ENCODE data around the gene PNMA1. TPM values are rescaled to one million over a fixed set of nuclear protein-coding genes. Genes with fewer than 3 reads are reported as not detected.
"Not testable (repeated sequence)": the region's sequence is repeated elsewhere in the genome, so short reads cannot be mapped to it uniquely, and the experiment has no call there.

Gene PNMA1
- polyA plus RNA-seq, 2 donors, result 12.7 to 13.2 TPM

- H3K4me1 ChIP-seq (ENCODE audit: control insufficient read depth in 2 of 2, insufficient read depth in 2 of 2, low read length in 1 of 2), result peaks cover 0 to 2% of the 10 kb centered on the region in 2 donors
- H3K27ac ChIP-seq (ENCODE audit: low read depth in 2 of 2, low read length in 1 of 2), result no peak overlapping the region
- no peaks in the 10 kb centered on the region for H3K27me3 ChIP-seq (ENCODE audit: control insufficient read depth in 1 of 2, insufficient read depth in 2 of 2, low read length in 2 of 2)
- H3K9me3 ChIP-seq (ENCODE audit: control insufficient read depth in 2 of 2, insufficient read depth in 1 of 2, low read depth in 1 of 2, low read length in 1 of 2), result no peaks in the 10 kb centered on the region
- 94 to 97% methylated on average over 8 of the region's 8 CpGs for WGBS, 2 donors
- H3K4me3 ChIP-seq (ENCODE audit: low read depth in 1 of 2, low read length in 2 of 2), result no peak overlapping the region
- peaks cover 0 to 3% of the 10 kb centered on the region in 2 donors for H3K36me3 ChIP-seq (ENCODE audit: control insufficient read depth in 2 of 2, insufficient read depth in 2 of 2, low read length in 1 of 2)
Observed at GRCh38 chr14:73709904-73710469, 4.2 kb downstream of the PNMA1 start.

DNA sequence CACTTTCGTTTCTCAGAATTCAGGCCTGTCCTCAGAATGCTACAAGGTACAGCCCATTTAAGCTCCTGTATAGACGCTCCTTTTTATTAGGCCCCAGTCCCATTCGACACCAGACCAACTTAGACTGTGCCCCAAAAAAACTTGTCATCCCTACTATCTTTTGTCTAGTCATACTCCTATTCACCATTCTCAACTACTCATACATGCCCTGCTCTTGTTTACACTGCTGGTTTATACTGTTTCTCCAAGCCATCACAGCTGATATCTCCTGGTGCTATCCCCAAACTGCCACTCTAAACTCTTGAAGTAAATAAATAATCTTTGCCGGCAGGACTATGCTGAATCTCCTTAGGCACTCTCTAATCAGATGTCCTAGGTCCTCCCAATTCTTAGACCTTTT, 6.1 kb downstream of the PNMA1 start:
- H3K27me3 ChIP-seq (ENCODE audit: control insufficient read depth in 1 of 2, insufficient read depth in 2 of 2, low read length in 2 of 2); H3K36me3 ChIP-seq (ENCODE audit: control insufficient read depth in 2 of 2, insufficient read depth in 2 of 2, low read length in 1 of 2); H3K4me1 ChIP-seq (ENCODE audit: control insufficient read depth in 2 of 2, insufficient read depth in 2 of 2, low read length in 1 of 2); H3K27ac ChIP-seq (ENCODE audit: low read depth in 2 of 2, low read length in 1 of 2); H3K4me3 ChIP-seq (ENCODE audit: low read depth in 1 of 2, low read length in 2 of 2); H3K9me3 ChIP-seq (ENCODE audit: control insufficient read depth in 2 of 2, insufficient read depth in 1 of 2, low read depth in 1 of 2, low read length in 1 of 2): not testable (repeated sequence)
- WGBS, 2 donors, result 82 to 90% methylated on average over 4 of the region's 4 CpGs

DNA sequence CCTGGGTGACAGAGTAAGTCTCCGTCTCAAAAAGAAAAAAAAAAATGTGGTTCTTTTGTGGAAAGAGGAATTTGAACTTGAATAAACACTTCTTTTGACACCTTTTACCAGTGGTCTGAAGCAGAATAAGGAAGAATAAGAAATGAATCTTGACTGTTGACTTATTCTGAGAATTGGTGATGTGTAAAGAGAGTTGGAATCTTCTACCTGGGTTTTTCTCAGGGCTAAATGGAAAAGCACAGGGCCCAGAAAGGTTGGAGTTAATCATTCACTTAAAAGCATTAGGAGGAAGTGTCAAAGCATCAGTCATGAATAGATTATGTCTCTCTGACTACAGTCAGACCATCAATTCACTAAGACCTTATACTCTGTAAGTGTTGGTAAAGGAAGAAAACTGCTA, 13.9 kb downstream of the PNMA1 start:
- Histone ChIP-seq H3K27me3 (ENCODE audit: control insufficient read depth in 1 of 2, insufficient read depth in 2 of 2, low read length in 2 of 2) (no peaks in the 10 kb centered on the region), H3K9me3 (ENCODE audit: control insufficient read depth in 2 of 2, insufficient read depth in 1 of 2, low read depth in 1 of 2, low read length in 1 of 2) (no peaks in the 10 kb centered on the region), H3K4me3 (ENCODE audit: low read depth in 1 of 2, low read length in 2 of 2) (no peak overlapping the region), H3K27ac (ENCODE audit: low read depth in 2 of 2, low read length in 1 of 2) (no peak overlapping the region), H3K4me1 (ENCODE audit: control insufficient read depth in 2 of 2, insufficient read depth in 2 of 2, low read length in 1 of 2) (no peaks in the 10 kb centered on the region), H3K36me3 (ENCODE audit: control insufficient read depth in 2 of 2, insufficient read depth in 2 of 2, low read length in 1 of 2) (no peaks in the 10 kb centered on the region)
- WGBS, 2 donors, result 46 to 75% methylated on average over 1 of the region's 1 CpG

DNA sequence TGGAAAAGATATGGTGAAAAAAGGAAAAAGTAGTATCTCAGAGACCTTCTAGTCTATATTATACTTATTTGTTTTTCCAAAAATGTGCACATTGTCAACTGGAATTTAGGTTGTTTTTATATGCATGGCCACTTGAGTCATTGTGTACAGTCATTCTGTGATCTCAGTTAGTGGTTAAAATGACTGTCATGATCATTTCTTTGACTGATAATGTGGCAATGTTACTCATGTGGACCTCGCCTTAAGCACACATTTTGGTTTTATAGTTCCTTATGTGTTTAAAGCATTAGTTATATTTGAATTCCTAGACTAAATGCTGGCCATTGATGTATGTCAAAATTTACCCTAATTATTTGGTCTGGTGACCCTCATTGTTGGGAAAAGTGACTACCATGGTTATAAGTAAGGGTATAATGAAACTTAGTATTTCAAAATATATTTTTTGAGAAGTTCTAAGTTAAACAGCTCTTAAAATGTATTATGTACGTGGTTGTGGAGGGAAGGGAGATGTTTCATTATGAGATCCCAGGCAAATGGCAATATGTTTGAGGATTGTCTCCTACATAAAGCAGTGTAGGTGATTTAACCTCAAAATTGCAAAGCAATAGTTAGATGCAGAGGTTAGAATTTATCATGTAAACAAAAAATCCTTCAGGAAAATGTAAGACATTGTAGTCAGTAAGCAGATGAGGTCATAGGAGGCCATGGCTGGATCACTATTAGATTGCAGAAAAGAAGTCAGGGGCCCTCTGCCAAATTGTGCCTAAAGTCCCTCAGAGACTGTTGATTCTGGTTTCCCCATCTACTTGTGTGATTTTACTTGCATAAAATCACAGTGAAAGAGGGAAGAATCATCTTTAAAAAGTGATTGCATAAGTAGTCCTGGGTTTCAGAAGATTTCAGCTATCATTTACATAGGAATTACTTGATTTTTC, 17.5 kb downstream of the PNMA1 start:
- no peaks in the 10 kb centered on the region for H3K9me3 ChIP-seq (ENCODE audit: control insufficient read depth in 2 of 2, insufficient read depth in 1 of 2, low read depth in 1 of 2, low read length in 1 of 2)
- no peak overlapping the region for H3K27ac ChIP-seq (ENCODE audit: low read depth in 2 of 2, low read length in 1 of 2)
- H3K4me1 ChIP-seq (ENCODE audit: control insufficient read depth in 2 of 2, insufficient read depth in 2 of 2, low read length in 1 of 2), result no peaks in the 10 kb centered on the region
- no peak overlapping the region for H3K4me3 ChIP-seq (ENCODE audit: low read depth in 1 of 2, low read length in 2 of 2)
- H3K36me3 ChIP-seq (ENCODE audit: control insufficient read depth in 2 of 2, insufficient read depth in 2 of 2, low read length in 1 of 2), result no peaks in the 10 kb centered on the region
- no peaks in the 10 kb centered on the region for H3K27me3 ChIP-seq (ENCODE audit: control insufficient read depth in 1 of 2, insufficient read depth in 2 of 2, low read length in 2 of 2)
- WGBS, 2 donors, result 76 to 81% methylated on average over 2 of the region's 2 CpGs

DNA sequence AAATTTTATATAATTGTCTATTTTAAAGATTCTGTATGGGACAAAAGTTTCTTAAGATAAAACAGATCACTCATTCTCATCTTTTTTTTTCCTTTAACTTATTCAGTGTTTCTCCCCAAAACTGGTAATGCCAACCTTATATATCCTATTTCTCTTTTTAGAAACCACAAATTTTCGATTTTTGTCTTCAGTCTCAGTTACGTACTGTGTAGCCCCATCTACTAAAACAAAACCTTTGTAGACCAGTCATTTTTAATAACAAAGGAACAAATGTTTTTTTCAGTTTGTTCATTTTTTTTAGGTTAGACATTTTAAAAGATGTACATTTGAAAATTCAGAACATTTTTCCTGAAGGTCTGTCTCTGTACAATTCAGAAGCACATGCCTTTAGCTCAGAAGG, 18.2 kb downstream of the PNMA1 start:
- 84 to 87% methylated on average over 2 of the region's 2 CpGs for WGBS, 2 donors
- no peak overlapping the region for H3K4me3 ChIP-seq (ENCODE audit: low read depth in 1 of 2, low read length in 2 of 2)
- H3K36me3 ChIP-seq (ENCODE audit: control insufficient read depth in 2 of 2, insufficient read depth in 2 of 2, low read length in 1 of 2), result no peaks in the 10 kb centered on the region
- H3K9me3 ChIP-seq (ENCODE audit: control insufficient read depth in 2 of 2, insufficient read depth in 1 of 2, low read depth in 1 of 2, low read length in 1 of 2), result no peaks in the 10 kb centered on the region
- H3K27ac ChIP-seq (ENCODE audit: low read depth in 2 of 2, low read length in 1 of 2), result no peak overlapping the region
- no peaks in the 10 kb centered on the region for H3K4me1 ChIP-seq (ENCODE audit: control insufficient read depth in 2 of 2, insufficient read depth in 2 of 2, low read length in 1 of 2)
- H3K27me3 ChIP-seq (ENCODE audit: control insufficient read depth in 1 of 2, insufficient read depth in 2 of 2, low read length in 2 of 2), result no peaks in the 10 kb centered on the region

DNA sequence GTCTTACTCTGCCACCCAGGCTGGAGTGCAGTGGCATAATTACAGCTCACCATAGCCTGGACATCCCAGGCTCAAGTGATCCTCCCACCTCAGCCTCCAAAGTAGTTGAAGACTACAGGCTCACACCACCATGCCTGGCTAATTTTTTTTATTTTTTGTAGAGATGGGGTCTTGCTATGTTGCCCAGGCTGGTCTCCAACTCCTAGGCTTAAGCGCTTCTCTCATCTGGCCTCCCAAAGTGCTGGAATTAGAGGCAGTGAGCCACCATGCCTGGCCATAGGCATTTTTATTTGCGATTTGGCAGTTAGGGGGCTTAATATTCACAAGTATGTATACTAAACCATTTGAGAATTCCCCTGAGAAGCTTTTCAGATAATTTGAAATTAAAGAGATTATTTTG, 19.1 kb downstream of the PNMA1 start:
- H3K27ac ChIP-seq (ENCODE audit: low read depth in 2 of 2, low read length in 1 of 2), result no peak overlapping the region
- H3K9me3 ChIP-seq (ENCODE audit: control insufficient read depth in 2 of 2, insufficient read depth in 1 of 2, low read depth in 1 of 2, low read length in 1 of 2), result no peaks in the 10 kb centered on the region
- H3K36me3 ChIP-seq (ENCODE audit: control insufficient read depth in 2 of 2, insufficient read depth in 2 of 2, low read length in 1 of 2), result no peaks in the 10 kb centered on the region
- no peaks in the 10 kb centered on the region for H3K4me1 ChIP-seq (ENCODE audit: control insufficient read depth in 2 of 2, insufficient read depth in 2 of 2, low read length in 1 of 2)
- no peaks in the 10 kb centered on the region for H3K27me3 ChIP-seq (ENCODE audit: control insufficient read depth in 1 of 2, insufficient read depth in 2 of 2, low read length in 2 of 2)
- H3K4me3 ChIP-seq (ENCODE audit: low read depth in 1 of 2, low read length in 2 of 2), result no peak overlapping the region
- WGBS, 2 donors, result 92 to 99% methylated on average over 2 of the region's 2 CpGs

DNA sequence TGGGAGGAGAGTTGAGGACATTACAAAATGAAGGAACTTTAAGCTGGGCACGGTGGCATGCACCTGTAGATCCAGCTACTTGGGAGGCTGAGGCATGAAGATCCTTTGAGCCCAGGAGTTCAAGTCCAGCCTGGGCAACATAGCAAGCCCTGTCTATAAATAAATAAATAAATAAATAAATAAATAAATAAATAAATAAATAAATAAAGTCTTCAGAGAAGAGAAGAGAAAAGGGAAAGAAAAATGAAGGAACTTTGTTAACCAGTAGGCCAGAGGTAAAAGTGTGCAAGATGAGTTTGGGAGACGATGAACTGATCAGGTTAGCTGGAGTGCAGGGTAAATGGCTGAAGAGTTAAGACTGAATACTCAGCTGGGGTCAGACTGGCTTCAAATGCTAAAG, 20.1 kb downstream of the PNMA1 start:
- Histone ChIP-seq H3K9me3 (ENCODE audit: control insufficient read depth in 2 of 2, insufficient read depth in 1 of 2, low read depth in 1 of 2, low read length in 1 of 2) (no peaks in the 10 kb centered on the region), H3K4me1 (ENCODE audit: control insufficient read depth in 2 of 2, insufficient read depth in 2 of 2, low read length in 1 of 2) (no peaks in the 10 kb centered on the region), H3K27me3 (ENCODE audit: control insufficient read depth in 1 of 2, insufficient read depth in 2 of 2, low read length in 2 of 2) (no peaks in the 10 kb centered on the region), H3K36me3 (ENCODE audit: control insufficient read depth in 2 of 2, insufficient read depth in 2 of 2, low read length in 1 of 2) (no peaks in the 10 kb centered on the region), H3K4me3 (ENCODE audit: low read depth in 1 of 2, low read length in 2 of 2) (no peak overlapping the region), H3K27ac (ENCODE audit: low read depth in 2 of 2, low read length in 1 of 2) (no peak overlapping the region)
- WGBS, 2 donors, result 97 to 100% methylated on average over 2 of the region's 2 CpGs

DNA sequence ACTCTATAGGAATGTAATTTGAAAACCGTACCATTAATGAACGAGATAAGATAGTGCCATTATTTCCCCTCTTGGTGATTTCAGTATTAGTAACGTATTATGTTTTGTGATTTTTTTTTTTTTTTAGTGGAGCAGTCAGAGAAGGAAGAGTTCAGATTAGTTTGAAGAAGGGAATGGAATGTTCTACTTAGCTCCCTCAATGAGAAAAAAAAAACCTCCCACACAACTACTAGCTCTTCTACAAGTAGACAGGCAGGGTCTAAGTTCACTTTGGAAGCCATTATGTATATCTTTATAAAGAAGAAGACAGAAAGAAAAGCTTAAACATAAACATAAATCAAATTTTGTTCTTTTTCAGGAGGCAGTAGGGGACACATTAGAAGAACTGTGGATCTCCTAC, 27.3 kb downstream of the PNMA1 start:
- Histone ChIP-seq H3K4me1 (ENCODE audit: control insufficient read depth in 2 of 2, insufficient read depth in 2 of 2, low read length in 1 of 2) (no peaks in the 10 kb centered on the region), H3K27me3 (ENCODE audit: control insufficient read depth in 1 of 2, insufficient read depth in 2 of 2, low read length in 2 of 2) (no peaks in the 10 kb centered on the region), H3K9me3 (ENCODE audit: control insufficient read depth in 2 of 2, insufficient read depth in 1 of 2, low read depth in 1 of 2, low read length in 1 of 2) (no peaks in the 10 kb centered on the region), H3K36me3 (ENCODE audit: control insufficient read depth in 2 of 2, insufficient read depth in 2 of 2, low read length in 1 of 2) (no peaks in the 10 kb centered on the region), H3K4me3 (ENCODE audit: low read depth in 1 of 2, low read length in 2 of 2) (no peak overlapping the region), H3K27ac (ENCODE audit: low read depth in 2 of 2, low read length in 1 of 2) (no peak overlapping the region)
- 87 to 88% methylated on average over 3 of the region's 3 CpGs for whole genome bisulfite sequencing, 2 donors

DNA sequence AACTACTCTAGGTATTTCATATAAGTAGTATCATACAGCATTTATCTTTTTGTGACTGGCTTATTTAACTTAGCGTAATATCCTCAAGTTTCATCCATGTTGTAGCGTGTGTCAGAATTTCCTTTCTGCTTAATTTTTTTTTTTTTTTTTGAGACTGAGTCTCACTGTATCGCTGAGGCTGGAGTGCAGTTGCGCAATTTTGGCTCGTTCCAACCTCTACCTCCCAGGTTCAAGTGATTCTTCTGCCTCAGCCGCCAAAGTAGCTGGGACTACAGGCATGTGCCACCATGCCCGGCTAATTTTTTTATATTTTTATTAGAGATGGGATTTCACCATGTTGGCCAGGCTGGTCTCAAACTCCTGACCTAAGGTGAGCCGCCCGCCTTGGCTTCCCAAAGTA, 28.9 kb downstream of the PNMA1 start:
- no peaks in the 10 kb centered on the region for H3K9me3 ChIP-seq (ENCODE audit: control insufficient read depth in 2 of 2, insufficient read depth in 1 of 2, low read depth in 1 of 2, low read length in 1 of 2)
- no peaks in the 10 kb centered on the region for H3K4me1 ChIP-seq (ENCODE audit: control insufficient read depth in 2 of 2, insufficient read depth in 2 of 2, low read length in 1 of 2)
- no peak overlapping the region for H3K4me3 ChIP-seq (ENCODE audit: low read depth in 1 of 2, low read length in 2 of 2)
- no peak overlapping the region for H3K27ac ChIP-seq (ENCODE audit: low read depth in 2 of 2, low read length in 1 of 2)
- H3K27me3 ChIP-seq (ENCODE audit: control insufficient read depth in 1 of 2, insufficient read depth in 2 of 2, low read length in 2 of 2), result no peaks in the 10 kb centered on the region
- WGBS, 2 donors, result 91 to 92% methylated on average over 9 of the region's 9 CpGs
- no peaks in the 10 kb centered on the region for H3K36me3 ChIP-seq (ENCODE audit: control insufficient read depth in 2 of 2, insufficient read depth in 2 of 2, low read length in 1 of 2)

DNA sequence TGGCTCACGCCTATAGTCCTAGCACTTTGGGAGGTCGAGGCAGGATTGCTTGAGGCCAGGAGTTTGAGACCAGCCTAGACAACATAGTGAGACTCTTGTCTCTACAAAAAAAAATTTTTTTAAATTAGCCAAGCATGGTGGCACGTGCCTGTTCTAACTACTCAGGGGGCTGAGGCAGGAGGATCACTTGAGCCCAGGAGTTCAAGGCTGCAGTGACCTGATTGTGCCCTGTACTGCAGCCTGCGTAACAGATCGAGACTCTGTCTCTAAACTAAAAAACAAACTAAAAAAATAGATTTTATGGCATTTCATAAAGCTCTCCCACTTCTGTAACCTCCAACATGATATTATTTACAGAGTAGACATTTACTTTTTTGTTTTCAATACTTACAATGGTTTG, 29.6 kb downstream of the PNMA1 start:
- 95% methylated on average over 5 of the region's 5 CpGs for WGBS, 2 donors
- H3K36me3 ChIP-seq (ENCODE audit: control insufficient read depth in 2 of 2, insufficient read depth in 2 of 2, low read length in 1 of 2), result no peaks in the 10 kb centered on the region
- H3K27me3 ChIP-seq (ENCODE audit: control insufficient read depth in 1 of 2, insufficient read depth in 2 of 2, low read length in 2 of 2), result no peaks in the 10 kb centered on the region
- no peak overlapping the region for H3K4me3 ChIP-seq (ENCODE audit: low read depth in 1 of 2, low read length in 2 of 2)
- no peak overlapping the region for H3K27ac ChIP-seq (ENCODE audit: low read depth in 2 of 2, low read length in 1 of 2)
- H3K9me3 ChIP-seq (ENCODE audit: control insufficient read depth in 2 of 2, insufficient read depth in 1 of 2, low read depth in 1 of 2, low read length in 1 of 2), result no peaks in the 10 kb centered on the region
- H3K4me1 ChIP-seq (ENCODE audit: control insufficient read depth in 2 of 2, insufficient read depth in 2 of 2, low read length in 1 of 2), result no peaks in the 10 kb centered on the region

Data from esophagus (tissue), 2 donors.